Epithelial cell of umbilical artery (primary cell): Measurements from ENCODE around the gene HEATR9. TPM values are rescaled to one million over a fixed set of nuclear protein-coding genes. Genes with fewer than 3 reads are reported as not detected.

Experiments used
- total RNA-seq: library from RNA; depleted of rRNA; stranded (reverse); fragments of >200 nt; gene quantifications from 2 replicates; pipeline ENCODE4 v1.2.3, GENCODE V29; 2014

Gene HEATR9, protein sequence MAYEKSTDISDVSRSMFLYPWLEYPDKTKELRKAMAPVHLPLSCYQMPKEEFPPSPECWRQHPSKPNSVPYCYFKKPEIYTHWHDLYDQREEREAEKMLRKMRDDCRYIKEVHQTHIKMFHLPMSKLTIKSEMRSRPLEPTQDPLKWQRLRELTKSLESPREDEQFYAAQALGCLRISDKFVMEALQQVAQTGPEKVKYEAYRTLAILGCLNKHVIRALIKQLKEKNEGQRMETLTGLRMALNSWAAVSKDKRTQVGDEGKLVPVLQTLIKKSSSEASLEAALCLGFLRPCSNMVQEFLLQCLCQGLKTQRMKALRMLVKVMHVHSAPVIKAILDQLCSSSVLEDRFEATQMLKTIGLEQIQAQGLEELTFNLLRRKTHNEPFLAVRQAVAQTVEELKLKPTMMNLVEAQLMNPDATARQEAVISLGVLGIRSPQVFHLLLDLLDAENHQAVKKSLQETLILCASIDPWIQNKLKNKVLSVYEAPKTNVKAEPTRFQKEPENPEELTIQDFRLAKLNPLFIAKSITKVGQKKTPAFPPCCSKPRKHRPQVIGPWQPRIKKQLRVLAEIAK
- total RNA-seq, result not detected in 2 replicates

GRCh38 chr17:35868737-35869136, at the start of gene HEATR9:
Gene HEATR9, minus strand, starts transcription at chr17:35868891. Its CDS starts 149 bp downstream, at chr17:35868742.

GRCh38 chr17:35879773-35880654, 11.3 kb upstream of the HEATR9 start, which contains the start of gene CCL5:
Gene CCL5, minus strand, starts transcription at chr17:35880360.

DNA sequence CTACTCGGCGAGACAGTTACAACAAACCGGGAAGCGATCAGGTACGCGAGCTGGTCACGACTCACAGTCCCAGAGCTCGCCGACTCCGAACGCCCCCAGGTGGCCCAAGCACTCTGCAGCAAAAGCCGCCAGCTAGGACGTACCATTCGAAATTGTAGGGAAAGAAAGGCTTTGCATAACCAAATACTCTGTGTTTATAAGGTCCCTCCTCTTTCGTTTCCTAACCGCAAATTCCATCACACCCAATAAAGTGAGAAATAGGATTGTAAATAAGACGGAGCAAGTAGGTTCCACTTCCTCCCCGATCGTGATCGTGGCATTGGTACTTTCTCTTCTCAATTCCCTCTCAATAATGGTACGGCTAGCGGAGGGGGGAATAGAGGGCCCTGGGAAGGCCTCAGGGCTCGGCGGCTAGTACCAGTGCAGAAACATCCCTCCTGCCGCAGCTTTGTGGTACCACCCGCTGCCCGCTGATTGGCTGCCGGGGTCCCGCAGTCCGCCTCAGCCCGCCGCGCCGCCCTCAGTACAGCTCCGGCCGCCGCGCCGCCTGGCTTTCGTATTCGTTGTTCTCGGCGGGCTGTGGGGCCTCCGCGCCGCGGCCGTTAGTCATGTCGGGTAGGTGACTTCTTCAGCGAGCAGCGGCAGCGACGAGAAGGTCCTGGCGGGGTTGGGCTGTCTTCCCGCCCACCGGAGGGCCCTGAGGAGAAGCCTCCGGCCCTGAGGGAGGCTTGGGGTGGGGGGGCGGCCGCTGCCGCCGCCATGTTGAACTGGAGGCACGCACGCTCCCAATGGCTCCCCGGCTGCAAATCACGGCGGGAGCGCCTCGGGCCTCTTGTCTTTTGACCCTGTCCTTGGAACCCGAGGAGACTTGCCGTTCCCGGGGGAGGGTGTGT, 59.5 kb downstream of the HEATR9 start, which contains the start of gene TAF15:
TAF15 (plus strand) TSS at position 523 of the 893 bp plus-strand sequence; CDS start at position 609, 86 bp downstream.

Other genes starting within 250 kb of the HEATR9 start
- 0.15 and 0.32 TPM in 2 replicates for gene RASL10B, start 137.3 kb downstream of the HEATR9 start, total RNA-seq
- not detected in 2 replicates for gene GAS2L2, start 115.7 kb downstream of the HEATR9 start, total RNA-seq
- not detected in 2 replicates for gene C17orf50, start 108.0 kb downstream of the HEATR9 start, total RNA-seq
- gene MMP28, start 73.2 kb downstream of the HEATR9 start, total RNA-seq, result 4.6 and 10.4 TPM in 2 replicates
- gene TAF15, start 59.4 kb downstream of the HEATR9 start, total RNA-seq, result 52.9 and 64.1 TPM in 2 replicates
- gene CCL5, start 11.5 kb upstream of the HEATR9 start, total RNA-seq, result 0.15 TPM in 1 of 2 replicates, not detected in the other
- 0.46 TPM in 1 of 2 replicates, not detected in the other for gene RDM1, start 61.9 kb upstream of the HEATR9 start, total RNA-seq
- not detected in 2 replicates for gene LYZL6, start 74.8 kb upstream of the HEATR9 start, total RNA-seq
- 0.32 TPM in 1 of 2 replicates, not detected in the other for gene CCL16, start 112.6 kb upstream of the HEATR9 start, total RNA-seq
- gene CCL14, start 117.8 kb upstream of the HEATR9 start, total RNA-seq, result 0.91 and 2.3 TPM in 2 replicates
- not detected in 2 replicates for gene CCL15, start 132.7 kb upstream of the HEATR9 start, total RNA-seq
- gene CCL23, start 149.1 kb upstream of the HEATR9 start, total RNA-seq, result not detected in 2 replicates
- not detected in 2 replicates for gene CCL18, start 195.4 kb upstream of the HEATR9 start, total RNA-seq
- gene CCL3, start 221.3 kb upstream of the HEATR9 start, total RNA-seq, result not detected in 2 replicates
- not detected in 2 replicates for gene CCL4, start 234.9 kb upstream of the HEATR9 start, total RNA-seq